A673 (cell line): Measurements from ENCODE around the gene MAPKAPK2. TPM values are rescaled to one million over a fixed set of nuclear protein-coding genes. Genes with fewer than 3 reads are reported as not detected.

ENCODE experiments used
- BruUV-seq: library from RNA; stranded (reverse); fragments of 400-500 nt; replicated peaks from 2 replicates; lab custom pipeline; 2021; lab: Mats Ljungman, UMichigan
- CTCF ChIA-PET: fragments of 300-600 bp; sonication (Branson Sonifier 250); formaldehyde crosslinking; loops from one replicate; lab custom pipeline; 2022; ENCODE audit warnings: antibody characterized with exemption; lab: Charles Lee
- POLR2A ChIA-PET: fragments of 300-600 bp; sonication (Branson Sonifier 250); formaldehyde crosslinking; loops from one replicate; lab custom pipeline; 2022; ENCODE audit warnings: antibody characterized with exemption; ENCODE audit not compliant: low non-redundant PET; lab: Charles Lee
- DNase-seq: peaks from one replicate; pipeline ENCODE4 v3.0.0-alpha.2; 2015; ENCODE audit warnings: low spot score
- H3K27ac ChIP-seq: fragments of 200-600 bp; sonication (generic); 2 replicates; pipeline ENCODE4 v1.5.1; 2016; ENCODE audit warnings: mixed run types, low read depth, mild to moderate bottlenecking, mixed read lengths, antibody characterized with exemption, low read length; ENCODE audit not compliant: poor library complexity, severe bottlenecking
- H3K27me3 ChIP-seq: fragments of 200-600 bp; sonication (generic); replicated peaks from 2 replicates; pipeline ENCODE4 v1.6.1; 2017; ENCODE audit warnings: mixed run types, low read depth, mild to moderate bottlenecking, mixed read lengths, antibody characterized with exemption, low read length; ENCODE audit not compliant: insufficient read depth, poor library complexity
- H3K36me3 ChIP-seq: fragments of 200-600 bp; sonication (generic); 2 replicates; pipeline ENCODE4 v1.6.1; 2016; ENCODE audit warnings: mixed run types, mild to moderate bottlenecking, mixed read lengths, antibody characterized with exemption, low read length; ENCODE audit not compliant: insufficient read depth, poor library complexity, severe bottlenecking
- H3K4me1 ChIP-seq: fragments of 200-600 bp; sonication (generic); 2 replicates; pipeline ENCODE4 v1.6.1; 2017; ENCODE audit warnings: mixed run types, mild to moderate bottlenecking, mixed read lengths, antibody characterized with exemption, low read length; ENCODE audit not compliant: insufficient read depth, poor library complexity, severe bottlenecking
- H3K4me3 ChIP-seq: fragments of 200-600 bp; sonication (generic); 2 replicates; pipeline ENCODE4 v1.5.1; 2016; ENCODE audit warnings: low read depth, mixed run types, mild to moderate bottlenecking, mixed read lengths, low read length; ENCODE audit not compliant: poor library complexity, severe bottlenecking
- H3K9me3 ChIP-seq: fragments of 200-600 bp; sonication (generic); 2 replicates; pipeline ENCODE4 v1.6.1; 2016; ENCODE audit warnings: mixed run types, low read depth, mild to moderate bottlenecking, mixed read lengths, antibody characterized with exemption, low read length; ENCODE audit not compliant: poor library complexity, severe bottlenecking
- EZH2 ChIP-seq: fragments of 200-600 bp; sonication (generic); IDR thresholded peaks from 2 replicates; pipeline ENCODE4 v1.6.1; 2017; ENCODE audit warnings: borderline replicate concordance, low read depth, mild to moderate bottlenecking, mixed read lengths, antibody characterized with exemption, low read length; ENCODE audit not compliant: poor library complexity, severe bottlenecking
- intact Hi-C: fragments of 100-400 bp; cut with micrococcal nuclease; formaldehyde crosslinking; loops from one replicate; pipeline ENCODE4 v1.10.0; 2022; ENCODE audit not compliant: unreplicated experiment
- total RNA-seq: library from RNA; stranded (reverse); gene quantifications from 2 replicates; pipeline ENCODE4 v1.2.3, GENCODE V29; 2021
- TF ChIP-seq, protein P1 (sequence below): fragments of 300-800, 200-600 bp; sonication (generic); conservative IDR thresholded peaks from 2 replicates; pipeline ENCODE4 v1.5.1; 2017; ENCODE audit warnings: low read depth, mild to moderate bottlenecking, antibody characterized with exemption, low read length, moderate library complexity, mixed read lengths

Gene MAPKAPK2
- total RNA-seq, 1 experiment from 2014 or later = 39.2 TPM

DNA sequence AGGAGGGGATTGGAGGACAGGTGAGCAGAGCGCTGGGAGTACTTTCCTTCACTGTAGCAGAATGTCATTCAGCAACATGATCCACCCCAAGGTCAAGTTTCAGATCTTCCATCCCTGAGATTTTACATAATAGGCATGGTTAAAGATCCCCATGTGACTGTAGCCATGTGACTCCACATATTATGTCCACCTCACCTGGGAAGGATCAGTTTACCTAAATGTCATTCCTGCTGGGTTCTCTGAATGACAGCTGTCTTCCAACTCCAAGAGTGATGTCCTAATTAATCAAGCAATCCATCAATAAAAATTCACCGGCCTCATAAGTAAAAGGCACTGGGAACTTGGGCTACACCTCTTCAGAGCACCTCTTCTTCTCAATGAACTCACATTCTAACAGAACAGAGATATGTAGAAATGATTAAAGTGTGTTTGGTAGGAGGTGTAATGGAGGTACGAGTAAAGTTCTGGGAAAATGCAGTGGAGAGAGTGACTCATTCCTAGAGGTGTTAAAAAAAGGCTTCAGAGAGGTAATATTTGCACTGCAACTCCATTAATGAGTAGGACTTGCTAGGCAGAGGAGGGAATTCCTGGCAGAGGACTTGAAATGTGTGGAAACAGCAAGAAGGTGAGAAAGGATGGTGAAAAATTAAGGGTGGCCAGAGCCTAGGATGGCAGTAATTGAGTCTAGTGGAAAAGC is 22.2 kb upstream of the MAPKAPK2 start:
- Histone ChIP-seq H3K27me3 (peaks cover 14% of the 10 kb centered on the region), H3K9me3 (no peaks in the 10 kb centered on the region), H3K27ac (no peak overlapping the region), H3K36me3 (no peaks in the 10 kb centered on the region), H3K4me1 (peaks cover 9% of the 10 kb centered on the region), H3K4me3 (no peak overlapping the region)
- ChIA-PET CTCF (interaction anchor here (0.6 to 2.8 kb wide), 6 partner anchors 28 to 173 kb away, joined by 3 to 45 read pairs (median 8); partner anchors contain the start of genes DYRK3 and EIF2D), POLR2A (no interaction called here)
- intact Hi-C loops = loop anchor here (1.0 to 5.0 kb wide), 2 partner anchors 28 to 170 kb away; no protein-coding TSS in a partner anchor
- no peak for DNase-seq
- no peak for TF ChIP-seq EZH2
- BruUV-seq = no TSS peak

- H3K4me1 ChIP-seq = peaks cover 9% of the 10 kb centered on the region
- peaks cover 14% of the 10 kb centered on the region for H3K27me3 ChIP-seq
- CTCF ChIA-PET = interaction anchor here (1.0 to 2.8 kb wide), 7 partner anchors 20 to 184 kb away, joined by 3 to 45 read pairs (median 9); partner anchors contain the start of genes DYRK3 and EIF2D
- BruUV-seq = no TSS peak
- H3K36me3 ChIP-seq = no peaks in the 10 kb centered on the region
- H3K9me3 ChIP-seq = no peaks in the 10 kb centered on the region
- DNase-seq = no peak
- no peak overlapping the region for H3K4me3 ChIP-seq
- H3K27ac ChIP-seq = no peak overlapping the region
- no peak for TF ChIP-seq EZH2
- TF ChIP-seq, protein P1, sequence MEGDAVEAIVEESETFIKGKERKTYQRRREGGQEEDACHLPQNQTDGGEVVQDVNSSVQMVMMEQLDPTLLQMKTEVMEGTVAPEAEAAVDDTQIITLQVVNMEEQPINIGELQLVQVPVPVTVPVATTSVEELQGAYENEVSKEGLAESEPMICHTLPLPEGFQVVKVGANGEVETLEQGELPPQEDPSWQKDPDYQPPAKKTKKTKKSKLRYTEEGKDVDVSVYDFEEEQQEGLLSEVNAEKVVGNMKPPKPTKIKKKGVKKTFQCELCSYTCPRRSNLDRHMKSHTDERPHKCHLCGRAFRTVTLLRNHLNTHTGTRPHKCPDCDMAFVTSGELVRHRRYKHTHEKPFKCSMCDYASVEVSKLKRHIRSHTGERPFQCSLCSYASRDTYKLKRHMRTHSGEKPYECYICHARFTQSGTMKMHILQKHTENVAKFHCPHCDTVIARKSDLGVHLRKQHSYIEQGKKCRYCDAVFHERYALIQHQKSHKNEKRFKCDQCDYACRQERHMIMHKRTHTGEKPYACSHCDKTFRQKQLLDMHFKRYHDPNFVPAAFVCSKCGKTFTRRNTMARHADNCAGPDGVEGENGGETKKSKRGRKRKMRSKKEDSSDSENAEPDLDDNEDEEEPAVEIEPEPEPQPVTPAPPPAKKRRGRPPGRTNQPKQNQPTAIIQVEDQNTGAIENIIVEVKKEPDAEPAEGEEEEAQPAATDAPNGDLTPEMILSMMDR = no peak
- POLR2A ChIA-PET = no interaction called here
- intact Hi-C loops = loop anchor here (1.0 to 5.0 kb wide), 2 partner anchors 29 to 171 kb away; no protein-coding TSS in a partner anchor
Observed at GRCh38 chr1:206663362-206663761, 21.3 kb upstream of the MAPKAPK2 start.

DNA sequence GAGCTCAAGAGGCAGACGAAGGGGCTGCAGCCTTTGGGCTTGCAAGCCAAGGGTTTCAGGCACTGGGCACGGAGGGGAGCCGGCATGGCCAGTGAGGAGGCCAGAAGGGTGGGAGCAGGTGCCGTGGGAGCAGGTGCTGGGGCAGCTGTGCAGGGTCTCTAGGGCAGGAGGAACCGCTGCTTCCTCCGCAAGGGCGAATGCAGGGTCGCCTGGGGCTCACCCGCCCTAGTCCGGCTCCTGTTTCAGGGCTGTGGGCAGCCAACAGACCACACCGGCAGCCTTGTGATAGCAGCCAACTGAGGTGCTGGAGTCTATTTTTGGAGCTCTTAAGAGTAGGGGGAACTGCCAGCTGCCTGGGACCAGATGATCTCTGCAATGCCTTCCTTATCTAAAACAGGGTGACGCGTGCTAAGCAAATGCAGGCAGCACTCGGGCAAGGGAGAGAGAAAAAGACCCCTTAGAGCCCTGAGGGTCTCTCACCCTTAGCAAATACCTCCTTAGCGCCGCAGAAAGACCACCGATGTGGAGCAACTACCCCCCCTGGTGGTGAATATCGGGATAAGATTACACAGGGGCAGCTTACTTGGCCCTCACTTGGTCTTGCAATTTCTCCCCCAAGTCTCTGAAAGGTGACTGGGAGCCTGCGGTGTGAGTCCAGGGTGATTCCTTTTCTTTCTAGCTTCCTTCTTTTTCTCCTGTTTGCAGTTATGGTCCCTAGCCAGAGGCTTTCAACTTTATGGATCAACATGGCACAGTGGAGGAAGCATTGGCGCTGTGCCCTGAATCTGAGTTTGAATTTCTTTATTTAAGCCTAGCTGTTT is 20.7 kb upstream of the MAPKAPK2 start:
- Histone ChIP-seq H3K27me3 (peaks cover 14% of the 10 kb centered on the region), H3K9me3 (no peaks in the 10 kb centered on the region), H3K4me1 (peaks cover 9% of the 10 kb centered on the region), H3K4me3 (peak overlapping the region; percentile 25), H3K36me3 (no peaks in the 10 kb centered on the region), H3K27ac (no peak overlapping the region)
- CTCF ChIA-PET = interaction anchor here (1.0 to 2.8 kb wide), 7 partner anchors 19 to 185 kb away, joined by 3 to 45 read pairs (median 9); partner anchors contain the start of genes DYRK3 and EIF2D
- TF ChIP-seq, protein P1 = peak; percentile 81
- TF ChIP-seq EZH2 = no peak
- POLR2A ChIA-PET = no interaction called here
- intact Hi-C loops = loop anchor here (1.0 to 5.0 kb wide), 3 partner anchors 30 to 172 kb away; no protein-coding TSS in a partner anchor
- BruUV-seq = no TSS peak
- peak; percentile 79 for DNase-seq
